Stimulated activated CD4-positive, alpha-beta T cell treated with anti-CD3 and anti-CD28 coated beads, Interleukin-4, amount 100 ng/mL, for 48 hours (primary cell): ENCODE measurements around the gene TUBB4B.

Experiments used
- DNase-seq, 2 donors: peaks; one replicate each; pipeline ENCODE4 v3.0.0-alpha.2; 2020; ENCODE audit warnings: low read depth in 2 of 2

The TUBB4B gene

GRCh38 chr9:137212520-137212919, 28.6 kb upstream of the TUBB4B start:
- DNase-seq = no peak

GRCh38 chr9:137213160-137214060, 27.7 kb upstream of the TUBB4B start:
- DNase-seq = no peak

- no peak for DNase-seq
Observed at GRCh38 chr9:137214620-137215019, 26.5 kb upstream of the TUBB4B start.

- no peak for DNase-seq
Observed at GRCh38 chr9:137215196-137215986, 25.7 kb upstream of the TUBB4B start.

- no peak for DNase-seq
Observed at GRCh38 chr9:137216188-137216965, 24.7 kb upstream of the TUBB4B start.

GRCh38 chr9:137217276-137218211, 23.5 kb upstream of the TUBB4B start:
- no peak for DNase-seq

- DNase-seq = no peak
Observed at GRCh38 chr9:137218212-137218753, 22.8 kb upstream of the TUBB4B start.

- DNase-seq = no peak
Observed at GRCh38 chr9:137218754-137219271, 22.3 kb upstream of the TUBB4B start.

GRCh38 chr9:137219757-137220316, 21.2 kb upstream of the TUBB4B start:
- DNase-seq = no peak

- DNase-seq = no peak
Observed at GRCh38 chr9:137220317-137221094, 20.6 kb upstream of the TUBB4B start.

GRCh38 chr9:137221095-137221505, 20.0 kb upstream of the TUBB4B start:
- no peak for DNase-seq

- no peak for DNase-seq
Observed at GRCh38 chr9:137221506-137222111, 19.5 kb upstream of the TUBB4B start.

GRCh38 chr9:137222190-137223077, 18.7 kb upstream of the TUBB4B start, which contains the start of gene RNF208:
Gene RNF208 (minus strand): TSS chr9:137222240. CDS start chr9:137221212, 1,028 bp downstream.
- no peak for DNase-seq

- DNase-seq = peak; percentile 97 to 100
Observed at GRCh38 chr9:137223078-137223970, 17.8 kb upstream of the TUBB4B start.

- no peak for DNase-seq
Observed at GRCh38 chr9:137224830-137225694, 16.0 kb upstream of the TUBB4B start, which contains the start of gene CYSRT1. Gene CYSRT1 (plus strand): TSS chr9:137225174. CDS start chr9:137225622, 448 bp downstream.
